Mesenchymal stem cell (in vitro differentiated cells and primary cell): ENCODE measurements around the gene LBX2.
A peak's percentile ranks its signal among the peaks of the same experiment; 100 is the strongest.

Experiments used
- DNase-seq: peaks from one replicate; pipeline ENCODE4 v3.0.0-alpha.2; 2013
- H2AFZ ChIP-seq: one replicate; pipeline ENCODE4 v1.6.1; 2013; ENCODE audit warnings: low read depth, mild to moderate bottlenecking, control low read depth, inconsistent platforms, low read length, moderate library complexity
- H2AK5ac ChIP-seq: 2 replicates; pipeline ENCODE4 v1.6.1; 2013; ENCODE audit warnings: low read length, moderate library complexity, mild to moderate bottlenecking, inconsistent platforms; ENCODE audit not compliant: severe bottlenecking
- H2BK120ac ChIP-seq: one replicate; pipeline ENCODE4 v1.6.1; 2013; ENCODE audit warnings: low read depth, mild to moderate bottlenecking, inconsistent platforms, low read length, moderate library complexity
- H2BK12ac ChIP-seq, 2 experiments: one replicate each; pipeline ENCODE4 v1.6.1; 2013; ENCODE audit warnings: inconsistent platforms in 2 of 2, low read length in 2 of 2, mild to moderate bottlenecking in 2 of 2, moderate library complexity in 2 of 2, control low read depth in 1 of 2
- H2BK15ac ChIP-seq: one replicate; pipeline ENCODE4 v1.6.1; 2013; ENCODE audit warnings: mild to moderate bottlenecking, low read depth, inconsistent platforms; ENCODE audit not compliant: poor library complexity, severe bottlenecking
- H2BK5ac ChIP-seq: 2 replicates; pipeline ENCODE4 v1.6.1; 2013; ENCODE audit warnings: low read depth, mild to moderate bottlenecking, low read length, control low read depth, inconsistent platforms; ENCODE audit not compliant: poor library complexity, severe bottlenecking
- H3K14ac ChIP-seq, 2 experiments: one replicate each; pipeline ENCODE4 v1.6.1; 2013; ENCODE audit warnings: inconsistent platforms in 2 of 2, low read length in 2 of 2, control low read depth in 1 of 2, mild to moderate bottlenecking in 1 of 2, moderate library complexity in 1 of 2
- H3K18ac ChIP-seq, 2 experiments: one replicate each; pipeline ENCODE4 v1.6.1; 2013; ENCODE audit warnings: inconsistent platforms in 2 of 2, low read length in 2 of 2, control low read depth in 1 of 2, low read depth in 1 of 2, mild to moderate bottlenecking in 1 of 2
- H3K23ac ChIP-seq, 2 experiments: one replicate each; pipeline ENCODE4 v1.6.1; 2013; ENCODE audit warnings: inconsistent platforms in 2 of 2, low read length in 2 of 2, mild to moderate bottlenecking in 2 of 2, moderate library complexity in 2 of 2, control low read depth in 1 of 2
- H3K27ac ChIP-seq: 2 replicates; pipeline ENCODE4 v1.5.1; 2013; ENCODE audit warnings: mild to moderate bottlenecking, moderate library complexity, low read length, control low read depth, inconsistent platforms; ENCODE audit not compliant: poor library complexity, severe bottlenecking
- H3K27me3 ChIP-seq, 2 experiments: 2 replicates each; pipeline versions ENCODE4 v1.6.1 to v1.7.0; 2013; ENCODE audit warnings: low read length in 2 of 2, mild to moderate bottlenecking in 2 of 2, moderate library complexity in 2 of 2, control low read depth in 1 of 2, inconsistent platforms in 1 of 2; ENCODE audit not compliant: control insufficient read depth in 1 of 2, insufficient read depth in 1 of 2
- H3K36me3 ChIP-seq, 2 experiments: 2 replicates each; pipeline versions ENCODE4 v1.6.1 to v1.7.0; 2013; ENCODE audit warnings: low read length in 2 of 2, control low read depth in 1 of 2, inconsistent platforms in 1 of 2, low read depth in 1 of 2, mild to moderate bottlenecking in 1 of 2; ENCODE audit not compliant: insufficient read depth in 2 of 2, control insufficient read depth in 1 of 2
- H3K4ac ChIP-seq, 2 experiments: one replicate each; pipeline ENCODE4 v1.6.1; 2013; ENCODE audit warnings: inconsistent platforms in 2 of 2, low read length in 2 of 2, mild to moderate bottlenecking in 2 of 2, moderate library complexity in 2 of 2, control low read depth in 1 of 2, low read depth in 1 of 2
- H3K4me1 ChIP-seq: 2 replicates; pipeline ENCODE4 v1.6.1; 2013; ENCODE audit warnings: low read depth, low read length, control low read depth; ENCODE audit not compliant: control insufficient read depth, insufficient read depth
- H3K4me2 ChIP-seq: 2 replicates; pipeline ENCODE4 v1.6.1; 2013; ENCODE audit warnings: low read length, mild to moderate bottlenecking, inconsistent platforms; ENCODE audit not compliant: poor library complexity, severe bottlenecking
- H3K4me3 ChIP-seq, 2 experiments: 2 replicates each; pipeline versions ENCODE4 v1.5.1 to v1.7.0; 2013; ENCODE audit warnings: low read length in 2 of 2, mild to moderate bottlenecking in 2 of 2, control low read depth in 1 of 2, low read depth in 1 of 2; ENCODE audit not compliant: insufficient read depth in 1 of 2
- H3K79me1 ChIP-seq: replicated peaks from 2 replicates; pipeline ENCODE4 v1.6.1; 2013; ENCODE audit warnings: mild to moderate bottlenecking, control low read depth, low read length, inconsistent platforms; ENCODE audit not compliant: poor library complexity, severe bottlenecking
- H3K9ac ChIP-seq: 2 replicates; pipeline ENCODE4 v1.7.0; 2013; ENCODE audit warnings: mild to moderate bottlenecking, low read length, moderate library complexity
- H3K9me3 ChIP-seq: 2 replicates; pipeline ENCODE4 v1.7.0; 2013; ENCODE audit warnings: mild to moderate bottlenecking, low read length; ENCODE audit not compliant: control insufficient read depth
- H4K8ac ChIP-seq: one replicate; pipeline ENCODE4 v1.6.1; 2013; ENCODE audit warnings: inconsistent platforms, mild to moderate bottlenecking, low read length, moderate library complexity
- H4K91ac ChIP-seq: one replicate; pipeline ENCODE4 v1.6.1; 2013; ENCODE audit warnings: mild to moderate bottlenecking, low read length, inconsistent platforms
- WGBS: methylation state at CpG from one replicate; pipeline ENCODE4 v1.1.7; 2013; ENCODE audit warnings: mixed read lengths; 5-methylcytosine and 5-hydroxymethylcytosine counted together

LBX2 gene

GRCh38 chr2:74515271-74515980 is 16.0 kb upstream of the LBX2 start:
- H3K9me3 ChIP-seq = no peaks in the 10 kb centered on the region
- no peak overlapping the region for H3K4ac ChIP-seq
- no peak overlapping the region for H2BK5ac ChIP-seq
- H2AK5ac ChIP-seq = no peak overlapping the region
- H4K8ac ChIP-seq = no peak overlapping the region
- no peaks in the 10 kb centered on the region for H3K79me1 ChIP-seq
- H3K36me3 ChIP-seq = peaks cover 0 to 3% of the 10 kb centered on the region in 2 experiments
- H3K14ac ChIP-seq = no peak overlapping the region
- no peak for DNase-seq
- no peak overlapping the region for H2BK120ac ChIP-seq
- no peak overlapping the region for H3K4me2 ChIP-seq
- no peak overlapping the region for H2BK15ac ChIP-seq
- H3K18ac ChIP-seq = no peak overlapping the region
- no peak overlapping the region for H3K27ac ChIP-seq
- H3K27me3 ChIP-seq = peaks cover 97 to 99% of the 10 kb centered on the region in 2 experiments
- H4K91ac ChIP-seq = no peak overlapping the region
- peaks cover 18% of the 10 kb centered on the region for H3K4me1 ChIP-seq
- peak overlapping the region; percentile 76 for H2AFZ ChIP-seq
- peak overlapping the region in 1 of 2 experiments; percentile 87 for H3K23ac ChIP-seq
- peak overlapping the region in 1 of 2 experiments; percentile 26 for H3K4me3 ChIP-seq
- no peak overlapping the region for H2BK12ac ChIP-seq
- no peak overlapping the region for H3K9ac ChIP-seq
- 2% methylated on average over 50 of the region's 60 CpGs for WGBS

- no peak within 1 kb of the TSS for H3K9ac ChIP-seq
Observed at GRCh38 chr2:74514368-74515270, 15.2 kb upstream of the LBX2 start, which contains the start of gene TLX2. TLX2 (plus strand) TSS chr2:74514450; CDS start chr2:74514807, 357 bp downstream.

GRCh38 chr2:74513605-74514367 is 14.4 kb upstream of the LBX2 start:
- peaks cover 18% of the 10 kb centered on the region for H3K4me1 ChIP-seq
- H2AK5ac ChIP-seq = no peak overlapping the region
- H3K23ac ChIP-seq = peak overlapping the region in 1 of 2 experiments; percentile 79
- WGBS = 3% methylated on average over 49 of the region's 52 CpGs
- H3K4ac ChIP-seq = no peak overlapping the region
- peaks cover 0 to 3% of the 10 kb centered on the region in 2 experiments for H3K36me3 ChIP-seq
- H2AFZ ChIP-seq = no peak overlapping the region
- no peak overlapping the region for H3K14ac ChIP-seq
- H2BK12ac ChIP-seq = peak overlapping the region in 1 of 2 experiments; percentile 34
- DNase-seq = peak; percentile 35
- peak overlapping the region; percentile 20 for H4K91ac ChIP-seq
- H4K8ac ChIP-seq = no peak overlapping the region
- H3K79me1 ChIP-seq = no peaks in the 10 kb centered on the region
- no peak overlapping the region for H2BK120ac ChIP-seq
- no peak overlapping the region for H3K18ac ChIP-seq
- no peak overlapping the region for H3K9ac ChIP-seq
- no peak overlapping the region for H2BK15ac ChIP-seq
- H3K27me3 ChIP-seq = peaks cover 83 to 91% of the 10 kb centered on the region in 2 experiments
- no peak overlapping the region for H3K27ac ChIP-seq
- H3K4me2 ChIP-seq = no peak overlapping the region
- H3K9me3 ChIP-seq = no peaks in the 10 kb centered on the region
- H2BK5ac ChIP-seq = no peak overlapping the region
- H3K4me3 ChIP-seq = no peak overlapping the region

More at GRCh38 chr2:74514368-74515270, 15.2 kb upstream of the LBX2 start, which contains the start of gene TLX2:
- Histone ChIP-seq H3K14ac (no peak within 1 kb of the TSS), H3K36me3 (peaks cover 0 to 3% of the 10 kb centered on the region in 2 experiments), H3K9me3 (no peaks in the 10 kb centered on the region), H3K79me1 (no peaks in the 10 kb centered on the region), H4K8ac (no peak within 1 kb of the TSS), H3K27me3 (peaks cover 92 to 98% of the 10 kb centered on the region in 2 experiments), H4K91ac (peak within 1 kb of the TSS; percentile 20), H2BK15ac (no peak within 1 kb of the TSS), H2AK5ac (no peak within 1 kb of the TSS), H3K4me3 (no peak within 1 kb of the TSS), H2BK120ac (no peak within 1 kb of the TSS), H2BK5ac (no peak within 1 kb of the TSS), H2BK12ac (peak within 1 kb of the TSS in 1 of 2 experiments; percentile 34), H3K4me1 (peaks cover 18% of the 10 kb centered on the region), H3K23ac (peak within 1 kb of the TSS in 1 of 2 experiments; percentile 87), H3K4me2 (no peak within 1 kb of the TSS), H3K18ac (no peak within 1 kb of the TSS), H2AFZ (no peak within 1 kb of the TSS), H3K27ac (no peak within 1 kb of the TSS), H3K4ac (no peak within 1 kb of the TSS)
- WGBS = 5% methylated on average over 71 of the region's 82 CpGs
- no peak for DNase-seq
